Ramos (cell line): ENCODE results near the gene NDP.

Source experiments
- in situ Hi-C: fragments of 300-500 bp; cut with MboI; formaldehyde crosslinking; loops from one replicate; pipeline ENCODE4 v1.14.3; 2022; ENCODE audit warnings: low sequenced_read_pairs; ENCODE audit not compliant: unreplicated experiment

The NDP gene

GRCh38 chrX:43899878-43900815, 73.0 kb downstream of the NDP start:
- in situ Hi-C loops, result no loop called here
